PC-3 (cell line): ENCODE measurements around the gene AZIN2. TPM values are rescaled to one million over a fixed set of nuclear protein-coding genes. Genes with fewer than 3 reads are reported as not detected.

Experiments
- ATAC-seq: fragments of 200-7000 bp; cut with Tn5 transposase; 2 replicates; pipeline ENCODE4 v1.9.1; 2020; ENCODE audit warnings: mild to moderate bottlenecking, moderate library complexity
- BruUV-seq: library from RNA; stranded (reverse); fragments of 400-500 nt; replicated peaks from 2 replicates; lab custom pipeline; 2021; lab: Mats Ljungman, UMichigan
- CTCF ChIA-PET: fragments of 300-600 bp; sonication (Branson Sonifier 250); formaldehyde crosslinking; loops from one replicate; lab custom pipeline; 2022; ENCODE audit warnings: antibody characterized with exemption; lab: Charles Lee
- POLR2A ChIA-PET: fragments of 300-600 bp; sonication (Branson Sonifier 250); formaldehyde crosslinking; loops from one replicate; lab custom pipeline; 2022; ENCODE audit warnings: antibody characterized with exemption; ENCODE audit not compliant: unreplicated experiment; lab: Charles Lee
- DNase-seq: peaks from one replicate; pipeline ENCODE4 v3.0.0-alpha.2; 2015
- H2AFZ ChIP-seq: fragments of 300-600 bp; sonication (generic); 2 replicates; pipeline ENCODE4 v1.6.0; 2016; ENCODE audit warnings: antibody characterized with exemption, low read length
- H3F3A ChIP-seq: fragments of 300-600 bp; sonication (generic); one replicate; pipeline ENCODE4 v1.6.0; 2017; ENCODE audit warnings: antibody characterized with exemption, low read length, control low read depth, mild to moderate bottlenecking; ENCODE audit not compliant: unreplicated experiment
- H3K27ac ChIP-seq: fragments of 300-600 bp; sonication (generic); 2 replicates; pipeline ENCODE4 v1.5.1; 2016; ENCODE audit warnings: mild to moderate bottlenecking, low read length
- H3K27me3 ChIP-seq: fragments of 300-600 bp; sonication (generic); 2 replicates; pipeline ENCODE4 v1.6.1; 2016; ENCODE audit warnings: low read length, mixed read lengths
- H3K36me3 ChIP-seq: fragments of 300-600 bp; sonication (generic); 2 replicates; pipeline ENCODE4 v1.6.1; 2016; ENCODE audit warnings: low read depth, mixed run types, low read length, mixed read lengths
- H3K4me1 ChIP-seq: fragments of 300-600 bp; sonication (generic); 2 replicates; pipeline ENCODE4 v1.5.1; 2016; ENCODE audit warnings: low read length; ENCODE audit not compliant: insufficient read depth
- H3K4me2 ChIP-seq: fragments of 300-600 bp; sonication (generic); 2 replicates; pipeline ENCODE4 v1.6.0; 2016; ENCODE audit warnings: low read length
- H3K4me3 ChIP-seq: fragments of 300-600 bp; sonication (generic); 2 replicates; pipeline ENCODE4 v1.5.1; 2016; ENCODE audit warnings: mild to moderate bottlenecking, low read length, mixed read lengths
- H3K79me2 ChIP-seq: fragments of 300-600 bp; sonication (generic); 2 replicates; pipeline ENCODE4 v1.6.1; 2017; ENCODE audit warnings: low read length, mixed read lengths
- H3K9ac ChIP-seq: fragments of 300-600 bp; sonication (generic); 2 replicates; pipeline ENCODE4 v1.6.0; 2016; ENCODE audit warnings: mild to moderate bottlenecking, low read length
- H3K9me2 ChIP-seq: fragments of 300-600 bp; sonication (generic); replicated peaks from 2 replicates; pipeline ENCODE4 v1.6.1; 2016; ENCODE audit warnings: mixed run types, low read length, mixed read lengths
- H3K9me3 ChIP-seq: fragments of 300-600 bp; sonication (generic); 2 replicates; pipeline ENCODE4 v1.6.1; 2016; ENCODE audit warnings: low read length, mixed read lengths
- H4K20me1 ChIP-seq: fragments of 300-600 bp; sonication (generic); 2 replicates; pipeline ENCODE4 v1.6.1; 2016; ENCODE audit warnings: low read length, mixed read lengths
- EZH2 ChIP-seq: fragments of 300-600 bp; sonication (generic); IDR thresholded peaks from one replicate; pipeline ENCODE4 v1.6.1; 2017; ENCODE audit warnings: antibody characterized with exemption, mild to moderate bottlenecking, low read length; ENCODE audit not compliant: unreplicated experiment
- EZH2phosphoT487 ChIP-seq: fragments of 300-600 bp; sonication (generic); IDR thresholded peaks from 2 replicates; pipeline ENCODE4 v1.6.1; 2018; ENCODE audit warnings: mild to moderate bottlenecking, antibody characterized with exemption, low read length, borderline replicate concordance
- intact Hi-C: fragments of 100-400 bp; cut with micrococcal nuclease; formaldehyde crosslinking; loops from 2 replicates; pipeline ENCODE4 v1.9.0; 2023
- total RNA-seq: library from RNA; depleted of rRNA; stranded (reverse); fragments of >200 nt; gene quantifications from 2 replicates; pipeline ENCODE4 v1.2.3, GENCODE V29; 2014
- TF ChIP-seq, protein P1 (sequence below): fragments of 300-600 bp; sonication (generic); conservative IDR thresholded peaks from 2 replicates; pipeline ENCODE4 v1.5.1; 2017; ENCODE audit warnings: antibody characterized with exemption, low read depth, mild to moderate bottlenecking, low read length

AZIN2 gene
- total RNA-seq, 1 experiment from 2014 or later = 2.2 TPM

GRCh38 chr1:33088119-33088906 is 7.4 kb downstream of the AZIN2 start:
- Histone ChIP-seq H3K9me2 (no peaks in the 10 kb centered on the region), H3K9me3 (no peaks in the 10 kb centered on the region), H3K27me3 (no peaks in the 10 kb centered on the region), H2AFZ (no peak overlapping the region), H3K4me2 (no peak overlapping the region), H3K79me2 (no peaks in the 10 kb centered on the region), H4K20me1 (no peaks in the 10 kb centered on the region), H3F3A (no peaks in the 10 kb centered on the region), H3K27ac (no peak overlapping the region), H3K4me1 (peaks cover 4% of the 10 kb centered on the region; the same call in 1 of the 2 replicates), H3K9ac (no peak overlapping the region), H3K36me3 (no peaks in the 10 kb centered on the region), H3K4me3 (no peak overlapping the region)
- ChIA-PET POLR2A (no interaction called here), CTCF (no interaction called here)
- DNase-seq (no peak), ATAC-seq (no peak)
- no peak for TF ChIP-seq EZH2phosphoT487
- BruUV-seq = no TSS peak
- intact Hi-C loops = loop anchor here (5.0 kb wide), 1 partner anchor 211 kb away; no protein-coding TSS in a partner anchor

DNA sequence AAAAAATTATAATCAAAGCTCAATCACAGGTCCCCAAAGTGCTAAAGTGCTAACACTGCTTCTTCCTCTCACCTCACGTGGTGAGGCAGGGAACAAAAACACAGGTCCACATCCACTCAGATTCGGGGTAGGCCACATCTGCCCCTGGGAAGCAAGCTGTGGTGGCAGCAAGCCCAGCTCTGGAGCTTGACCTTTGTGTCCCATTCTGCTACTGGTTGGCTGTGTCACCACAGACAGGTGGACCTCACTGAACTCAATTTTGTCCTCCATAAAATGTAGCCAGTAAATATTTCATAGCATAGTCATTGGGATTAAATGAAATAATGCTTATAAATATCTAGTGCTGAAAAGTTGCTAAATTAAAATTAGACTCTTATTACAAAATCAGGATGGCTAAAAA is 8.5 kb downstream of the AZIN2 start:
- peaks cover 4% of the 10 kb centered on the region; the same call in 1 of the 2 replicates for H3K4me1 ChIP-seq
- BruUV-seq = no TSS peak
- no peak overlapping the region for H3K4me3 ChIP-seq
- H3K36me3 ChIP-seq = no peaks in the 10 kb centered on the region
- no peaks in the 10 kb centered on the region for H3K9me3 ChIP-seq
- ChIA-PET POLR2A (no interaction called here), CTCF (no interaction called here)
- H3K27ac ChIP-seq = no peak overlapping the region
- H4K20me1 ChIP-seq = no peaks in the 10 kb centered on the region
- H3K4me2 ChIP-seq = no peak overlapping the region
- no peak for TF ChIP-seq EZH2
- TF ChIP-seq, protein P1, sequence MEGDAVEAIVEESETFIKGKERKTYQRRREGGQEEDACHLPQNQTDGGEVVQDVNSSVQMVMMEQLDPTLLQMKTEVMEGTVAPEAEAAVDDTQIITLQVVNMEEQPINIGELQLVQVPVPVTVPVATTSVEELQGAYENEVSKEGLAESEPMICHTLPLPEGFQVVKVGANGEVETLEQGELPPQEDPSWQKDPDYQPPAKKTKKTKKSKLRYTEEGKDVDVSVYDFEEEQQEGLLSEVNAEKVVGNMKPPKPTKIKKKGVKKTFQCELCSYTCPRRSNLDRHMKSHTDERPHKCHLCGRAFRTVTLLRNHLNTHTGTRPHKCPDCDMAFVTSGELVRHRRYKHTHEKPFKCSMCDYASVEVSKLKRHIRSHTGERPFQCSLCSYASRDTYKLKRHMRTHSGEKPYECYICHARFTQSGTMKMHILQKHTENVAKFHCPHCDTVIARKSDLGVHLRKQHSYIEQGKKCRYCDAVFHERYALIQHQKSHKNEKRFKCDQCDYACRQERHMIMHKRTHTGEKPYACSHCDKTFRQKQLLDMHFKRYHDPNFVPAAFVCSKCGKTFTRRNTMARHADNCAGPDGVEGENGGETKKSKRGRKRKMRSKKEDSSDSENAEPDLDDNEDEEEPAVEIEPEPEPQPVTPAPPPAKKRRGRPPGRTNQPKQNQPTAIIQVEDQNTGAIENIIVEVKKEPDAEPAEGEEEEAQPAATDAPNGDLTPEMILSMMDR = no peak
- no peak for TF ChIP-seq EZH2phosphoT487
- H3K9me2 ChIP-seq = no peaks in the 10 kb centered on the region
- no peaks in the 10 kb centered on the region for H3F3A ChIP-seq
- intact Hi-C loops = loop anchor here (5.0 kb wide), 1 partner anchor 212 kb away; no protein-coding TSS in a partner anchor
- H3K79me2 ChIP-seq = no peaks in the 10 kb centered on the region
- no peak overlapping the region for H3K9ac ChIP-seq
- no peak overlapping the region for H2AFZ ChIP-seq
- no peak for DNase-seq
- no peaks in the 10 kb centered on the region for H3K27me3 ChIP-seq
- no peak; the same call in 1 of the 2 replicates for ATAC-seq

DNA sequence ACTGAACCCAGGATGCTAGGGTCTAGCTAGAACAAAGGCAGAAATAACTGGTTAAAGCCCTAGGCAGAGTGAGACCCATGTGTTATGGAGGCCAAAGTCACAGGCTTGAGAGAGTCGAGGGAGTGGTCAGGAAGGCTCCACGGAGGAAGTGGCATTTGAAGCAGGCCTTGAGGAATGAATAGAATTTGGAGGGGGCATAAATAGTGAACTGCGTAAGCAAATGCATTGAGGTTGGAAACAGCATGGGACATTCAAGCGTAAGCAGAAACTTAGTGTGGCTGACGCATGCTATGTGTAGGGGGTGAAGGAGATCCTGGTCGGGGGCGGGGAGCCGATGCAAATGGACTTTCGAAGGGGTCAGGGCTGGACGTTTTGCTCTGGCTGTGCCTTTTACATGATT is 11.5 kb downstream of the AZIN2 start:
- Histone ChIP-seq H3K36me3 (no peaks in the 10 kb centered on the region), H3K27me3 (no peaks in the 10 kb centered on the region), H3K4me1 (peaks cover 4% of the 10 kb centered on the region; the same call in 1 of the 2 replicates), H3F3A (no peaks in the 10 kb centered on the region), H2AFZ (no peak overlapping the region), H3K27ac (no peak overlapping the region), H3K9me3 (no peaks in the 10 kb centered on the region), H3K4me3 (no peak overlapping the region), H3K9me2 (no peaks in the 10 kb centered on the region), H3K9ac (no peak overlapping the region), H3K79me2 (no peaks in the 10 kb centered on the region), H3K4me2 (no peak overlapping the region), H4K20me1 (no peaks in the 10 kb centered on the region)
- POLR2A ChIA-PET = no interaction called here
- TF ChIP-seq, protein P1 = no peak
- no peak for TF ChIP-seq EZH2
- no peak for TF ChIP-seq EZH2phosphoT487
- ATAC-seq = no peak
- CTCF ChIA-PET = no interaction called here
- no peak for DNase-seq
- intact Hi-C loops = no loop called here
- BruUV-seq = no TSS peak
